CD4-positive, alpha-beta T cell (primary cell): ENCODE results near the gene GOLPH3. TPM values are rescaled to one million over a fixed set of nuclear protein-coding genes. Genes with fewer than 3 reads are reported as not detected.

ENCODE experiments used
- ATAC-seq: fragments of 200-7000 bp; cut with Tn5 transposase; one replicate; pipeline ENCODE4 v1.10.0; 2022; ENCODE audit warnings: mild to moderate bottlenecking; ENCODE audit not compliant: poor library complexity
- CTCF ChIA-PET: fragments of 350-600 bp; sonication (Branson Sonifier 250); formaldehyde crosslinking; loops from one replicate; lab custom pipeline; 2021; ENCODE audit warnings: antibody characterized with exemption, inconsistent platforms; lab: Charles Lee
- POLR2A ChIA-PET: fragments of 350-600 bp; sonication (Branson Sonifier 250); formaldehyde crosslinking; loops from one replicate; lab custom pipeline; 2021; ENCODE audit warnings: antibody characterized with exemption, inconsistent platforms; lab: Charles Lee
- DNase-seq, 14 experiments: peaks; one replicate each; pipeline ENCODE4 v3.0.0-alpha.2; 2013 to 2020; ENCODE audit warnings: mixed read lengths in 2 of 14
- H3K27ac ChIP-seq, 2 donors: one replicate each; pipeline versions ENCODE4 v1.5.1 to v1.7.0; 2013; ENCODE audit warnings: low read length in 2 of 2, low read depth in 1 of 2, mild to moderate bottlenecking in 1 of 2
- H3K27me3 ChIP-seq, 2 experiments: 1 replicate in 1 of 2; 2 replicates in 1 of 2; pipeline versions ENCODE4 v1.6.1 to v1.7.0; 2013; ENCODE audit warnings: low read length in 2 of 2, control low read depth in 1 of 2, mild to moderate bottlenecking in 1 of 2, moderate library complexity in 1 of 2; ENCODE audit not compliant: insufficient read depth in 2 of 2, control insufficient read depth in 1 of 2
- H3K36me3 ChIP-seq: one replicate; pipeline ENCODE4 v1.6.1; 2013; ENCODE audit warnings: low read length, control low read depth; ENCODE audit not compliant: insufficient read depth
- H3K4me1 ChIP-seq: one replicate; pipeline ENCODE4 v1.6.1; 2013; ENCODE audit warnings: low read length, control low read depth; ENCODE audit not compliant: insufficient read depth
- H3K4me3 ChIP-seq: one replicate; pipeline ENCODE4 v1.5.1; 2013; ENCODE audit warnings: mild to moderate bottlenecking, low read length, moderate library complexity
- H3K9me3 ChIP-seq, 2 experiments: 1 replicate in 1 of 2; 2 replicates in 1 of 2; pipeline versions ENCODE4 v1.6.1 to v1.7.0; 2013; ENCODE audit warnings: low read length in 2 of 2, mild to moderate bottlenecking in 2 of 2, control low read depth in 1 of 2, moderate library complexity in 1 of 2; ENCODE audit not compliant: control insufficient read depth in 1 of 2, insufficient read depth in 1 of 2
- H3K27ac Mint-ChIP-seq: one replicate; pipeline ENCODE4 v1.8.0; 2020; ENCODE audit warnings: mixed read lengths
- H3K27me3 Mint-ChIP-seq: one replicate; pipeline ENCODE4 v1.8.0; 2021; ENCODE audit warnings: mixed read lengths
- H3K36me3 Mint-ChIP-seq: one replicate; pipeline ENCODE4 v1.8.0; 2021; ENCODE audit warnings: low read depth, mixed read lengths
- H3K4me1 Mint-ChIP-seq: one replicate; pipeline ENCODE4 v1.8.0; 2021; ENCODE audit warnings: low read depth, mixed read lengths
- H3K4me3 Mint-ChIP-seq: one replicate; pipeline ENCODE4 v1.8.0; 2020; ENCODE audit warnings: mild to moderate bottlenecking, mixed read lengths
- H3K9me3 Mint-ChIP-seq: one replicate; pipeline ENCODE4 v1.8.0; 2020; ENCODE audit warnings: mixed read lengths
- intact Hi-C, 2 experiments: fragments of 100-400 bp; cut with DNase I in 1 of 2; cut with micrococcal nuclease in 1 of 2; formaldehyde crosslinking; loops; one replicate each; pipeline versions ENCODE4 v1.15.1 to v1.9.0; 2023 to 2025; cut with DNase I, micrococcal nuclease
- total RNA-seq, 174 experiments: library from RNA in 2 of 174; stranded (reverse) in 2 of 174; gene quantifications; one replicate each; pipeline ENCODE4 v1.2.3 and lab custom pipeline; 2021 to 2026
- TF ChIP-seq, protein P1 (sequence below): fragments of 200-600 bp; IDR thresholded peaks from one replicate; pipeline ENCODE4 v1.8.0; 2022; ENCODE audit warnings: antibody characterized with exemption, mild to moderate bottlenecking

GOLPH3 gene
- total RNA-seq, 2 experiments from 2014 or later = 52.0 to 55.4 TPM

DNA sequence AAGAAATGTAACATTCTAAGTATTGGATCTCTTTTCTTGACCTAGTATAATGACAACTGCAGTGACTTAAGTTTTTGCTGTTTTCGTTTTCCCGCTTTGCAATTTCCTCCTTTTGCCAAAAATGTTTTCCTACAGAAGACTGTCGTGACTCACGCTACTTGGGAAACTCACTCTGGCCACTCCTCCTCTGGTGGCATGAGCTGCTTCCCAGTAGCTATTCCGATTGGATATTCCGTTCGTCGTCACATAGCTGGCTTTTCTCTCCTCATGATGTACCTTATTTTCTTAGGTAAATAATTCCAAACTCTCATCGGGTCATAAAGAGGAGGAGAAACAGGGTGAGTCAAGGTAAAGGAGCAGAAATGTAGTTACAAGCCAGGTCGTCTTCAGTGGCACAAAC is 64.9 kb downstream of the GOLPH3 start:
- no peak overlapping the region for H3K4me3 ChIP-seq

DNA sequence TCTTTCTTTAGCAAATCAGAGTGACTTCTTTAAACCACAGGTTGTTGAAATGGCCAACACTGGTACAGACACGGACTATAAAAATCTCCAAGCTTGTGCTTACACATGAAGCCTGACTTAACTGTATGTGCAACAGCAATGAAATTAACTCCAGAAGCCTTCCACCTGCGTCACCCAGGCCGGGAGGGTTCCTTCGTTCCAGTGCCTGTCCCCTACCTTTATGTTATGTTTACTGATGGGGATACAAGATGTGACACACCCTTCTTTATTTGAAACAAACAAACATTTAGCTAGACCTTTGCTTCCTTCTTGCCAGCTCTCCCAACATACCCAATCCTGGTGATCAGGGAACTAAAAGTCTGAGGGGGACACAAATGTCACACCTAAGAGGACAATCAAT is 66.0 kb downstream of the GOLPH3 start:
- no peaks in the 10 kb centered on the region for H3K4me1 Mint-ChIP-seq
- CTCF ChIA-PET = no interaction called here

More for the DNA sequence above, 64.9 kb downstream of the GOLPH3 start:
- ChIA-PET POLR2A (no interaction called here), CTCF (no interaction called here)
- Mint-ChIP-seq H3K27ac (no peak overlapping the region), H3K36me3 (peaks cover 67% of the 10 kb centered on the region), H3K4me1 (no peaks in the 10 kb centered on the region), H3K27me3 (no peaks in the 10 kb centered on the region), H3K4me3 (no peak overlapping the region), H3K9me3 (no peaks in the 10 kb centered on the region)
- Histone ChIP-seq H3K36me3 (peaks cover 64% of the 10 kb centered on the region), H3K9me3 (no peaks in the 10 kb centered on the region), H3K27ac (no peak overlapping the region), H3K4me1 (no peaks in the 10 kb centered on the region), H3K27me3 (no peaks in the 10 kb centered on the region)
- TF ChIP-seq, protein P1, sequence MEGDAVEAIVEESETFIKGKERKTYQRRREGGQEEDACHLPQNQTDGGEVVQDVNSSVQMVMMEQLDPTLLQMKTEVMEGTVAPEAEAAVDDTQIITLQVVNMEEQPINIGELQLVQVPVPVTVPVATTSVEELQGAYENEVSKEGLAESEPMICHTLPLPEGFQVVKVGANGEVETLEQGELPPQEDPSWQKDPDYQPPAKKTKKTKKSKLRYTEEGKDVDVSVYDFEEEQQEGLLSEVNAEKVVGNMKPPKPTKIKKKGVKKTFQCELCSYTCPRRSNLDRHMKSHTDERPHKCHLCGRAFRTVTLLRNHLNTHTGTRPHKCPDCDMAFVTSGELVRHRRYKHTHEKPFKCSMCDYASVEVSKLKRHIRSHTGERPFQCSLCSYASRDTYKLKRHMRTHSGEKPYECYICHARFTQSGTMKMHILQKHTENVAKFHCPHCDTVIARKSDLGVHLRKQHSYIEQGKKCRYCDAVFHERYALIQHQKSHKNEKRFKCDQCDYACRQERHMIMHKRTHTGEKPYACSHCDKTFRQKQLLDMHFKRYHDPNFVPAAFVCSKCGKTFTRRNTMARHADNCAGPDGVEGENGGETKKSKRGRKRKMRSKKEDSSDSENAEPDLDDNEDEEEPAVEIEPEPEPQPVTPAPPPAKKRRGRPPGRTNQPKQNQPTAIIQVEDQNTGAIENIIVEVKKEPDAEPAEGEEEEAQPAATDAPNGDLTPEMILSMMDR = no peak
- ATAC-seq (no peak), DNase-seq (no peak)
- intact Hi-C loops = no loop called here

DNA sequence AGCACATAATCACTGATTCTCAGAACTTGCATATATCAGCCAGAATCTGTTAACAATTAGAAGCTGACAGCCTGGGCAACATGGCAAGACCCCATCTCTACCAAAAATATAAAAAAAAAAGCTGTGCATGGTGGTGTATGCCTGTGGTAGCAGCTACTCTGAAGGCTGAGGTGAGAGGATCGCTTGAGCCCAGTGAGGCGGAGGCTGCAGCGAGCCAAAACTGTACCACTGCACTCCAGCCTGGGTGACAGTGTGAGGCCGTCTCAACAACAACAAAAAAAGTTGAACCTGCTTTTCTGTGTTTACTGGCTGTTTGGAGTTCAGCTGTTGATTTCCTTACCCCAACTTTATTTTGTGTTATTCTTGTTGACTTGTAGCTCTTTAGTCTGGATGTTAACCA is 66.8 kb downstream of the GOLPH3 start:
- TF ChIP-seq, protein P1 = no peak
- Mint-ChIP-seq H3K36me3 (peaks cover 76% of the 10 kb centered on the region), H3K27ac (no peak overlapping the region), H3K4me1 (no peaks in the 10 kb centered on the region), H3K4me3 (no peak overlapping the region), H3K9me3 (no peaks in the 10 kb centered on the region), H3K27me3 (no peaks in the 10 kb centered on the region)
- H3K27ac ChIP-seq = no peak overlapping the region
- H3K27me3 ChIP-seq = no peaks in the 10 kb centered on the region
- ATAC-seq (no peak), DNase-seq (no peak)
- H3K36me3 ChIP-seq = peaks cover 64% of the 10 kb centered on the region
- ChIA-PET POLR2A (no interaction called here), CTCF (interaction anchor here (0.6 kb wide), 1 partner anchor 16 kb away, joined by 3 read pairs; no protein-coding TSS in a partner anchor)
- no peaks in the 10 kb centered on the region for H3K9me3 ChIP-seq
- H3K4me1 ChIP-seq = no peaks in the 10 kb centered on the region
- intact Hi-C loops = no loop called here
- no peak overlapping the region for H3K4me3 ChIP-seq

More for the DNA sequence above, 66.0 kb downstream of the GOLPH3 start:
- Histone ChIP-seq H3K4me1 (no peaks in the 10 kb centered on the region), H3K36me3 (peaks cover 65% of the 10 kb centered on the region), H3K27ac (no peak overlapping the region), H3K27me3 (no peaks in the 10 kb centered on the region), H3K4me3 (no peak overlapping the region), H3K9me3 (no peaks in the 10 kb centered on the region)
- TF ChIP-seq, protein P1 = no peak
- Mint-ChIP-seq H3K9me3 (no peaks in the 10 kb centered on the region), H3K27ac (peak overlapping the region; percentile 59), H3K27me3 (no peaks in the 10 kb centered on the region), H3K36me3 (peaks cover 74% of the 10 kb centered on the region), H3K4me3 (no peak overlapping the region)
- no peak for ATAC-seq
- POLR2A ChIA-PET = interaction anchor here (0.6 kb wide), 1 partner anchor 52 kb away, joined by 3 read pairs; no protein-coding TSS in a partner anchor
- no peak for DNase-seq
- intact Hi-C loops = no loop called here
